BJ (cell line): ENCODE results near the gene CHSY3. TPM values are rescaled to one million over a fixed set of nuclear protein-coding genes. Genes with fewer than 3 reads are reported as not detected.

Experiments
- CTCF ChIA-PET: fragments of 350-600 bp; formaldehyde crosslinking; extraction: SDS; loops from one replicate; lab custom pipeline; 2021; ENCODE audit warnings: antibody characterized with exemption, inconsistent platforms; lab: Yijun Ruan, JAX
- POLR2A ChIA-PET: fragments of 300-600 bp; sonication (Branson Sonifier 250); formaldehyde crosslinking; extraction: SDS; loops from one replicate; lab custom pipeline; 2021; ENCODE audit warnings: antibody characterized with exemption; lab: Charles Lee
- DNase-seq: peaks from one replicate; pipeline ENCODE4 v3.0.0-alpha.2; 2011; ENCODE audit warnings: low read depth
- H3K27me3 ChIP-seq: 2 replicates; pipeline ENCODE4 v1.6.0; 2011; ENCODE audit warnings: low read length; ENCODE audit not compliant: control insufficient read depth, insufficient read depth
- H3K36me3 ChIP-seq: 2 replicates; pipeline ENCODE4 v1.5.1; 2011; ENCODE audit warnings: low read length; ENCODE audit not compliant: control insufficient read depth, insufficient read depth
- H3K4me3 ChIP-seq: 2 replicates; pipeline ENCODE4 v1.5.1; 2011; ENCODE audit warnings: low read depth, mild to moderate bottlenecking, control low read depth, low read length
- polyA plus RNA-seq: library from polyadenylated mRNA; depleted of rRNA; stranded (reverse); fragments of >200 nt; gene quantifications from 2 replicates; pipeline ENCODE4 v1.2.3, GENCODE V29; 2011
- TF ChIP-seq, protein P1 (sequence below): IDR thresholded peaks from 2 replicates; pipeline ENCODE4 v1.5.1; 2011; ENCODE audit warnings: low read depth, mild to moderate bottlenecking, control low read depth, inconsistent platforms, low read length, moderate library complexity; ENCODE audit not compliant: insufficient read depth

Gene CHSY3
- polyA plus RNA-seq, 1 experiment, result 0.91 TPM

DNA sequence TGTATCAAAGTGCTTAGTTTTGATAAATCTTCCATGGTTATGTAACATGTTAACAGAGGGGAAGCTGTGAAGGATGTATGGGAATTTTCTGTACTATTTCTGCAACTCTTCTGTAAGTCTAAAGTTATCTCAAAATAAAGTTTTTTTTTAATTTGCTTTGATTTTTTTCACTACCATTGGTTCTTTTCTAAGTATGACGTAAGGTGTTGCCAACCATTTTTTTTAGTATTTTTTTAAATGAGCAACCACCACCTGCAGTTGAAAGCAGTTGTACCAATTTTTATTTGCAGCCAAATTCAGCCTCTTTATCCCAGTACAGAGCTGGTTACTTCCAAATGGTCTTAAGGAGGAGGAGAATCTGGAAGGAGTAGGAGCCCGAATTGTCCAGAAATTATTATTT lies 192.2 kb downstream of the CHSY3 start:
- H3K36me3 ChIP-seq, result no peaks in the 10 kb centered on the region
- POLR2A ChIA-PET, result no interaction called here
- DNase-seq, result no peak
- CTCF ChIA-PET, result interaction anchor here (1.2 kb wide), 1 partner anchor 13 kb away, joined by 3 read pairs; no protein-coding TSS in a partner anchor
- no peak overlapping the region for H3K4me3 ChIP-seq
- TF ChIP-seq, protein P1, sequence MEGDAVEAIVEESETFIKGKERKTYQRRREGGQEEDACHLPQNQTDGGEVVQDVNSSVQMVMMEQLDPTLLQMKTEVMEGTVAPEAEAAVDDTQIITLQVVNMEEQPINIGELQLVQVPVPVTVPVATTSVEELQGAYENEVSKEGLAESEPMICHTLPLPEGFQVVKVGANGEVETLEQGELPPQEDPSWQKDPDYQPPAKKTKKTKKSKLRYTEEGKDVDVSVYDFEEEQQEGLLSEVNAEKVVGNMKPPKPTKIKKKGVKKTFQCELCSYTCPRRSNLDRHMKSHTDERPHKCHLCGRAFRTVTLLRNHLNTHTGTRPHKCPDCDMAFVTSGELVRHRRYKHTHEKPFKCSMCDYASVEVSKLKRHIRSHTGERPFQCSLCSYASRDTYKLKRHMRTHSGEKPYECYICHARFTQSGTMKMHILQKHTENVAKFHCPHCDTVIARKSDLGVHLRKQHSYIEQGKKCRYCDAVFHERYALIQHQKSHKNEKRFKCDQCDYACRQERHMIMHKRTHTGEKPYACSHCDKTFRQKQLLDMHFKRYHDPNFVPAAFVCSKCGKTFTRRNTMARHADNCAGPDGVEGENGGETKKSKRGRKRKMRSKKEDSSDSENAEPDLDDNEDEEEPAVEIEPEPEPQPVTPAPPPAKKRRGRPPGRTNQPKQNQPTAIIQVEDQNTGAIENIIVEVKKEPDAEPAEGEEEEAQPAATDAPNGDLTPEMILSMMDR, result no peak
- no peaks in the 10 kb centered on the region for H3K27me3 ChIP-seq

DNA sequence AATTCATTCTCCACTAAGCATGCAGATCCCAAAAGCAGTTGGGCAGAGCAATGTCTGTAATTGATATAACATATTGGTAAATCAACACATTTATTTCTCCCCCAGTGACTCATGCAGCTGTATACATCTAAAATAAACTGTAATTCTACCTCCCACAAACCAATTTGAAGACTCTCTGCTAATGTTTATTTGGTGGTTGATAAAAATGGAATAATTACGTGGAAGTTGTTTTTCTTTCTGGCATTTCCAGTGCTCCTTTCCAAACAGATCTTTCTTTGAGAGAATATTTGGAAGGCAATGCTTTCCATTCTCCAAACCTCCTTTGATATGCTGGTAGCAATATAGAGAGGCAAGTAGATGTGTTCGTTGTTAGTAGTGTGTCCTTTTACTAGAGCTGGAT lies 194.7 kb downstream of the CHSY3 start:
- H3K36me3 ChIP-seq, result no peaks in the 10 kb centered on the region
- no peak overlapping the region for H3K4me3 ChIP-seq
- TF ChIP-seq, protein P1, result no peak
- no peak for DNase-seq
- POLR2A ChIA-PET, result no interaction called here
- CTCF ChIA-PET, result interaction anchor here (1.2 kb wide), 2 partner anchors 13 to 15 kb away, joined by 4 read pairs; no protein-coding TSS in a partner anchor
- H3K27me3 ChIP-seq, result no peaks in the 10 kb centered on the region

GRCh38 chr5:130102375-130102774 lies 198.1 kb downstream of the CHSY3 start:
- ChIA-PET POLR2A (no interaction called here), CTCF (no interaction called here)
- Histone ChIP-seq H3K36me3 (no peaks in the 10 kb centered on the region), H3K4me3 (no peak overlapping the region), H3K27me3 (no peaks in the 10 kb centered on the region)
- TF ChIP-seq, protein P1, result no peak
- DNase-seq, result no peak

- no peak for DNase-seq
- ChIA-PET CTCF (no interaction called here), POLR2A (no interaction called here)
- Histone ChIP-seq H3K27me3 (no peaks in the 10 kb centered on the region), H3K4me3 (no peak overlapping the region), H3K36me3 (no peaks in the 10 kb centered on the region)
- TF ChIP-seq, protein P1, result no peak
These were observed 198.7 kb downstream of the CHSY3 start for GRCh38 chr5:130102960-130103359.

GRCh38 chr5:130104895-130105688 lies 200.8 kb downstream of the CHSY3 start:
- H3K4me3 ChIP-seq, result no peak overlapping the region
- CTCF ChIA-PET, result interaction anchor here (0.5 kb wide), 1 partner anchor 36 kb away, joined by 3 read pairs; no protein-coding TSS in a partner anchor
- no peak for DNase-seq

More at GRCh38 chr5:130104895-130105688, 200.8 kb downstream of the CHSY3 start:
- Histone ChIP-seq H3K27me3 (no peaks in the 10 kb centered on the region), H3K36me3 (no peaks in the 10 kb centered on the region)
- TF ChIP-seq, protein P1, result no peak
- POLR2A ChIA-PET, result no interaction called here
